Smooth muscle cell (in vitro differentiated cells): ENCODE data around the gene ZXDC. TPM values are rescaled to one million over a fixed set of nuclear protein-coding genes. Genes with fewer than 3 reads are reported as not detected.

ENCODE experiments used
- DNase-seq: peaks from one replicate; lab custom pipeline; 2025; ENCODE audit not compliant: unreplicated experiment; lab: John Stamatoyannopoulos, UW
- H2AFZ ChIP-seq: fragments of 200-600 bp; sonication (generic); 2 replicates; pipeline ENCODE4 v1.6.0; 2016; ENCODE audit warnings: antibody characterized with exemption, low read depth, mild to moderate bottlenecking
- H3F3A ChIP-seq: fragments of 200-600 bp; sonication (generic); 2 replicates; pipeline ENCODE4 v1.6.0; 2017; ENCODE audit warnings: antibody characterized with exemption, low read depth
- H3K27ac ChIP-seq: fragments of 200-600 bp; sonication (generic); 2 replicates; pipeline ENCODE4 v1.5.1; 2016; ENCODE audit warnings: low read depth, mild to moderate bottlenecking
- H3K27me3 ChIP-seq: fragments of 200-600 bp; sonication (generic); 2 replicates; pipeline ENCODE4 v1.6.1; 2016; ENCODE audit warnings: low read depth, mild to moderate bottlenecking
- H3K36me3 ChIP-seq: fragments of 200-600 bp; sonication (generic); 2 replicates; pipeline ENCODE4 v1.5.1; 2016; ENCODE audit warnings: low read depth
- H3K4me1 ChIP-seq: fragments of 200-600 bp; sonication (generic); 2 replicates; pipeline ENCODE4 v1.5.1; 2016; ENCODE audit warnings: low read depth
- H3K4me2 ChIP-seq: fragments of 200-600 bp; sonication (generic); 2 replicates; pipeline ENCODE4 v1.6.0; 2016; ENCODE audit warnings: mild to moderate bottlenecking
- H3K4me3 ChIP-seq: fragments of 200-600 bp; sonication (generic); 2 replicates; pipeline ENCODE4 v1.5.1; 2016; ENCODE audit warnings: mild to moderate bottlenecking
- H3K79me2 ChIP-seq: fragments of 200-600 bp; sonication (generic); 2 replicates; pipeline ENCODE4 v1.6.0; 2016; ENCODE audit warnings: low read depth, mild to moderate bottlenecking
- H3K9ac ChIP-seq: fragments of 200-600 bp; sonication (generic); 2 replicates; pipeline ENCODE4 v1.6.0; 2016; ENCODE audit warnings: low read depth
- H3K9me3 ChIP-seq: fragments of 200-600 bp; sonication (generic); replicated peaks from 2 replicates; pipeline ENCODE4 v1.5.1; 2016; ENCODE audit warnings: low read depth
- H4K20me1 ChIP-seq: fragments of 200-600 bp; sonication (generic); 2 replicates; pipeline ENCODE4 v1.6.0; 2016; ENCODE audit warnings: low read depth
- WGBS: methylation state at CpG from one replicate; pipeline ENCODE4 v1.1.7; 2016; ENCODE audit warnings: low lambda C conversion rate; 5-methylcytosine and 5-hydroxymethylcytosine counted together
- polyA plus RNA-seq: library from polyadenylated mRNA; unstranded; fragments of >200 nt; fragmentation: Nextera tagmentation; extraction: Ambion mirVana; gene quantifications from 2 replicates; pipeline ENCODE4 v1.2.1, GENCODE V29; 2016
- total RNA-seq: library from RNA; depleted of rRNA; stranded (reverse); fragments of >200 nt; gene quantifications from 2 replicates; pipeline ENCODE4 v1.2.3, GENCODE V29; 2014
- TF ChIP-seq, protein P1 (sequence below): fragments of 200-600 bp; sonication (generic); IDR thresholded peaks from 2 replicates; pipeline ENCODE4 v1.5.1; 2017; ENCODE audit warnings: borderline replicate concordance, mild to moderate bottlenecking, antibody characterized with exemption; ENCODE audit not compliant: insufficient read depth, poor library complexity, severe bottlenecking

The ZXDC gene
- total and polyA plus RNA-seq, 2 experiments from 2014 or later: 9.2 to 20.4 TPM

DNA sequence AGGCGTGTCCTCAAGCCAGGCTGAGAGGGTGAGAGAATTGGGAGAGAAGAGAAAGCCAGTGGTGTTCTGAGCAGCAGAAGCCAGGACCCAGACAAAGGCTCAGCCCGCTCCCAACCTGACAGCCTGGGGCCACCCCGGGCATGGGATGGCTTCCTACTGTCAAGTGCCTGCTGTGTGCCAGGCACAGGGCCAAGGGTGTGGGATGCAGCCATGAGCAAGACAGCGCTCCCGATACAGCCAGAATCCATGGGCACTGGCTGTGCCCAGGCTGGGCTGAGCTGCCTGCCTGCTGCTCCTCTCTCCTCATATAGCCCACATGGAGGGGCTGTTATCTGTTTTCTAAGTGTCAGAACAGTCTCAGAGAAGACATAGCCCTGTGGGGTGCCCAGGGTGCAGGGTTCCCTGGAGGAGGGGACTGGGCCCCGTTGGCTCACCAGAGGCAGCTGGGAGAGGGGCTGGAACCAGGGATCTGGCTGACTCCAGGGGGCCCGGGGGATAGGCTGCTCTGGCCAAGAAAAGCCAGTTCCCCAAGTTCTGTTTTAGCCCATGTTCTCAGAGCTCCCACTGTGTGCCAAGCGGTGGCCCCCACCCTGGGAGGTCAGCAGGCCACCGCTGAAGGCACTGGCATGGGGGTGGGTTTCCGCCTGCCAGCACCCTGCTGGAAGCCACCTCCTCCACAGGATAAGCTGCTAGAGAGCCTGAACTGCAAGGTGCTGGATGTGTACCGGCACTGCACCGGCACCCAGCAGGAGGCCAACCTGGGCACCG lies 42.0 kb downstream of the ZXDC start:
- Histone ChIP-seq H3K36me3 (no peaks in the 10 kb centered on the region), H4K20me1 (no peaks in the 10 kb centered on the region), H3F3A (no peaks in the 10 kb centered on the region), H3K79me2 (no peaks in the 10 kb centered on the region), H2AFZ (no peak overlapping the region), H3K4me3 (no peak overlapping the region), H3K4me1 (no peaks in the 10 kb centered on the region), H3K27ac (no peak overlapping the region), H3K9ac (no peak overlapping the region), H3K9me3 (no peaks in the 10 kb centered on the region), H3K4me2 (no peak overlapping the region), H3K27me3 (no peaks in the 10 kb centered on the region)
- WGBS: 93% methylated on average over 13 of the region's 13 CpGs
- no peak for DNase-seq
- TF ChIP-seq, protein P1, sequence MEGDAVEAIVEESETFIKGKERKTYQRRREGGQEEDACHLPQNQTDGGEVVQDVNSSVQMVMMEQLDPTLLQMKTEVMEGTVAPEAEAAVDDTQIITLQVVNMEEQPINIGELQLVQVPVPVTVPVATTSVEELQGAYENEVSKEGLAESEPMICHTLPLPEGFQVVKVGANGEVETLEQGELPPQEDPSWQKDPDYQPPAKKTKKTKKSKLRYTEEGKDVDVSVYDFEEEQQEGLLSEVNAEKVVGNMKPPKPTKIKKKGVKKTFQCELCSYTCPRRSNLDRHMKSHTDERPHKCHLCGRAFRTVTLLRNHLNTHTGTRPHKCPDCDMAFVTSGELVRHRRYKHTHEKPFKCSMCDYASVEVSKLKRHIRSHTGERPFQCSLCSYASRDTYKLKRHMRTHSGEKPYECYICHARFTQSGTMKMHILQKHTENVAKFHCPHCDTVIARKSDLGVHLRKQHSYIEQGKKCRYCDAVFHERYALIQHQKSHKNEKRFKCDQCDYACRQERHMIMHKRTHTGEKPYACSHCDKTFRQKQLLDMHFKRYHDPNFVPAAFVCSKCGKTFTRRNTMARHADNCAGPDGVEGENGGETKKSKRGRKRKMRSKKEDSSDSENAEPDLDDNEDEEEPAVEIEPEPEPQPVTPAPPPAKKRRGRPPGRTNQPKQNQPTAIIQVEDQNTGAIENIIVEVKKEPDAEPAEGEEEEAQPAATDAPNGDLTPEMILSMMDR: no peak

DNA sequence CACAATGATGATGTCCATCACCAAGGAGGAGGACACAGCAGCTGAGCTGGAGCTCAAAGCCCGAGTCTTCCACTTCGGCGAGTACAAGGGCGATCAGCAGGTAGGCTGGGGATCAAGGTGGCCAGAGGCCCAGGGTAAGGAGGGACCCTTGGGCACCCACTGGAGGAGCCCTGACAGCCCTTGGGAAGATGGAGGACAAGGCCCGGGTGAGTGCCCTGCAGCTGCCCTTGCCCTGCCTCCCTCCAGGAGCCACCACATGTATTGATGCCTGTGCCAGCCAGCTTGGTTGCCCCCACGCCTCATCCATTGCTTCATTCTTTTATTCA lies 42.6 kb downstream of the ZXDC start:
- 100% methylated on average over 6 of the region's 6 CpGs for WGBS
- no peak overlapping the region for H3K4me2 ChIP-seq
- H3K4me1 ChIP-seq: no peaks in the 10 kb centered on the region
- no peak overlapping the region for H3K4me3 ChIP-seq
- no peaks in the 10 kb centered on the region for H4K20me1 ChIP-seq
- TF ChIP-seq, protein P1: no peak
- H3F3A ChIP-seq: no peaks in the 10 kb centered on the region
- H2AFZ ChIP-seq: no peak overlapping the region
- H3K27me3 ChIP-seq: no peaks in the 10 kb centered on the region
- no peak overlapping the region for H3K9ac ChIP-seq
- DNase-seq: no peak
- no peaks in the 10 kb centered on the region for H3K36me3 ChIP-seq
- H3K27ac ChIP-seq: no peak overlapping the region
- no peaks in the 10 kb centered on the region for H3K79me2 ChIP-seq
- H3K9me3 ChIP-seq: no peaks in the 10 kb centered on the region

DNA sequence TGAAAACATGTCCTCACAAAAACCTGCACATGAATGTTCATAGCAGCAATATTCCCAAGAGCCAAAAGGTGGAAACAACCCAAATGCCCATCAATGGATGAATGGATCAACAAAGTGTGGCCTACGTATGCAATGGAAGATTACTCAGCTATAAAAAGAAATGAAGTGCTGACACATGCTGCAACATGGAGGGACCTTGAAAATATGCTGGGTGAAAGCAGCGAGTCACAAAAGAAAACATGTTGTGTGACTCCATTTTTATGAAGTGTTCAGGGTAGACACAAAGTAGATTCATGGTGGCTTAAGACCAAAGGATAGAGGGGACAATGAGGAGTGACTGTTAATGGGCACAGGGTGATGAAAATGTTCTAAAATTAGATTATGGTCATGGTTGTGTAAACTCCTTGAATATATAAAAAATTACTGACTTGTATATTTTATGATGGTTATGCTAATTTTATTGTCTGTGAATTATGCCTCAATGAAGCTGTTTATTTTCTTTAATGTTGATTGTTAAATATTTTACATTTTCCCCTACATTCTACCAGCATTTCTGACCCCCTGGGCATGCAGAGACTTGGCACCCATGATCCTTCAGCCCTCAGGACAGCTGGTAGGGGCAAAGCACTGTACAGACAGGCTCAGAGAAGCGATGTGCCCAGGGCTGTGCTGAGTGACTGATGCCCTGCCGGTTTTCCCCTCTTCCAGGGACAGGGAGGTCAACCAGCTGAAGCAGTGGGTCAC lies 43.2 kb downstream of the ZXDC start:
- Histone ChIP-seq H3K27me3 (no peaks in the 10 kb centered on the region), H3K36me3 (no peaks in the 10 kb centered on the region), H3K9ac (no peak overlapping the region), H2AFZ (no peak overlapping the region), H3K79me2 (no peaks in the 10 kb centered on the region), H4K20me1 (no peaks in the 10 kb centered on the region), H3F3A (no peaks in the 10 kb centered on the region), H3K4me2 (no peak overlapping the region), H3K4me3 (no peak overlapping the region), H3K27ac (no peak overlapping the region), H3K9me3 (no peaks in the 10 kb centered on the region), H3K4me1 (no peaks in the 10 kb centered on the region)
- DNase-seq: no peak
- TF ChIP-seq, protein P1: no peak
- WGBS: 95% methylated on average over 4 of the region's 4 CpGs
